PC-9 (cell line): ENCODE measurements around the gene VPS39. TPM values are rescaled to one million over a fixed set of nuclear protein-coding genes. Genes with fewer than 3 reads are reported as not detected.

ENCODE experiments used
- BruUV-seq: library from RNA; stranded (reverse); fragments of 400-500 nt; replicated peaks from 2 replicates; lab custom pipeline; 2021; lab: Mats Ljungman, UMichigan
- CTCF ChIA-PET: fragments of 300-600 bp; sonication (Branson Sonifier 250); formaldehyde crosslinking; loops from one replicate; lab custom pipeline; 2022; ENCODE audit warnings: antibody characterized with exemption; lab: Charles Lee
- POLR2A ChIA-PET: fragments of 300-600 bp; sonication (Branson Sonifier 250); formaldehyde crosslinking; loops from one replicate; lab custom pipeline; 2022; ENCODE audit warnings: antibody characterized with exemption; ENCODE audit not compliant: unreplicated experiment; lab: Charles Lee
- DNase-seq, 2 experiments: peaks; one replicate each; pipeline versions ENCODE4 v3.0.0 to v3.0.0-alpha.2; 2015 to 2022; ENCODE audit warnings: mixed read lengths in 1 of 2
- H2AFZ ChIP-seq: fragments of 200-600 bp; sonication (generic); 2 replicates; pipeline ENCODE4 v1.8.1; 2017; ENCODE audit warnings: antibody characterized with exemption
- H3F3A ChIP-seq: fragments of 200-600 bp; sonication (generic); 2 replicates; pipeline ENCODE4 v1.8.1; 2017; ENCODE audit warnings: antibody characterized with exemption, mild to moderate bottlenecking, low read depth; ENCODE audit not compliant: insufficient read depth
- H3K27ac ChIP-seq: fragments of 200-600 bp; sonication (generic); 2 replicates; pipeline ENCODE4 v1.6.1; 2016; ENCODE audit warnings: mixed run types
- H3K27me3 ChIP-seq: fragments of 200-600 bp; sonication (generic); 2 replicates; pipeline ENCODE4 v1.6.1; 2016; ENCODE audit warnings: low read depth, mixed run types; ENCODE audit not compliant: insufficient read depth
- H3K36me3 ChIP-seq: fragments of 200-600 bp; sonication (generic); 2 replicates; pipeline ENCODE4 v1.6.1; 2016; ENCODE audit warnings: low read depth, mixed run types
- H3K4me1 ChIP-seq: fragments of 200-600 bp; sonication (generic); replicated peaks from 2 replicates; pipeline ENCODE4 v1.6.1; 2016; ENCODE audit warnings: mixed run types; ENCODE audit not compliant: insufficient read depth
- H3K4me2 ChIP-seq: fragments of 200-600 bp; sonication (generic); 2 replicates; pipeline ENCODE4 v1.6.1; 2017; ENCODE audit warnings: mixed run types
- H3K4me3 ChIP-seq: fragments of 200-600 bp; sonication (generic); 2 replicates; pipeline ENCODE4 v1.6.1; 2016; ENCODE audit warnings: mixed run types
- H3K79me2 ChIP-seq: fragments of 200-600 bp; sonication (generic); 2 replicates; pipeline ENCODE4 v1.6.1; 2017; ENCODE audit warnings: low read depth, mixed run types
- H3K9me2 ChIP-seq: fragments of 200-600 bp; sonication (generic); 2 replicates; pipeline ENCODE4 v1.8.1; 2017; ENCODE audit warnings: mild to moderate bottlenecking; ENCODE audit not compliant: insufficient read depth
- H3K9me3 ChIP-seq: fragments of 200-600 bp; sonication (generic); 2 replicates; pipeline ENCODE4 v1.8.1; 2016; ENCODE audit warnings: low read depth; ENCODE audit not compliant: insufficient read depth
- H4K20me1 ChIP-seq: fragments of 200-600 bp; sonication (generic); 2 replicates; pipeline ENCODE4 v1.8.1; 2017; ENCODE audit not compliant: insufficient read depth
- EZH2 ChIP-seq: fragments of 200-600 bp; sonication (generic); IDR thresholded peaks from 2 replicates; pipeline ENCODE4 v1.8.0; 2017; ENCODE audit warnings: antibody characterized with exemption, low read depth
- intact Hi-C: fragments of 100-400 bp; cut with micrococcal nuclease; formaldehyde crosslinking; loops from one replicate; pipeline ENCODE4 v1.10.0; 2022; ENCODE audit not compliant: unreplicated experiment
- total RNA-seq: library from RNA; stranded (reverse); gene quantifications from 2 replicates; pipeline ENCODE4 v1.2.3, GENCODE V29; 2021
- TF ChIP-seq, protein P1 (sequence below): fragments of 200-600 bp; sonication (generic); conservative IDR thresholded peaks from 2 replicates; pipeline ENCODE4 v1.6.1; 2017; ENCODE audit warnings: mixed run types, antibody characterized with exemption, mild to moderate bottlenecking, moderate library complexity

The VPS39 gene
- total RNA-seq, 1 experiment from 2014 or later = 57.6 TPM

DNA sequence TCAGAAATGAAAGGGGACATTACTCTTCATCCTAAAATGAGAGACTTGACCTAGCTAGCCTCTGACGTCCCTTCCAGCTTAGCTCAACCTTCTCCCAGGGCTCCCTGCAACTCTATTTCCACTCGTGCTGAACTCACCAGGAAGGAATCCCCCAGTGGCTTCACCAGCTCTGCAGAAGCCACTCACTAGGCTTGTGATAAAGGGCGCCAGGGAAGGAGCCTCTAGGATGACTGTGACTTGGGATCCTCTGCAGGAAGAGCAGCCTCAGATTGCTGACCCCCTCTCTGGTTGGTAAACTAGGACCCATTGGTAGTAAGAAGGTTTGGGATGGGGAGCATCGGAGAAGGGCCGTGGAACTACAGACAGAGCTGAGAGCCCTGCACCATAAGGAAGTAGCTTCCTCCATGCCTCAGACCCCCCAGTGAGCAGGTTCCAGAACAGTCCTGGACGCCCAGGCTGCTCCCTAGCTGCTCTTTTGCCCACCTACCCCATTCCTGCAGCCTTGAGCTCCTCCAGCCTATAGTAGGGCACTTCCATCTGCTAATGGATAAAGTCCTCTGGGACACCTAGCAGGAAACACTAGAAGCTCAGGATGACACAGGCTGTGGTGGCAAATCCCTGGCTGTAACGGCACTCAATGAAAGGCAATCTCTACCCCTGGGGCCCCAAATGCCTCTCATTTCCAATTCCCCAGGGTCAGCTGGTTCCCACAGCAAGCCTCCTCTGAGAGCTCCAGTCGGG is 77.7 kb downstream of the VPS39 start:
- DNase-seq = no peak
- POLR2A ChIA-PET = no interaction called here
- intact Hi-C loops = loop anchor here (5.0 to 10.0 kb wide), 4 partner anchors 48 to 1226 kb away; partner anchors contain the start of gene MAPKBP1
- Histone ChIP-seq H3K4me2 (no peak overlapping the region), H3F3A (0 out of 2 replicates have a peak, but pooled peaks cover 4% of the 10 kb centered on the region), H3K79me2 (no peaks in the 10 kb centered on the region), H3K9me2 (no peaks in the 10 kb centered on the region), H2AFZ (no peak overlapping the region), H3K36me3 (no peaks in the 10 kb centered on the region), H3K4me1 (0 out of 2 replicates have a peak, but pooled peaks cover 7% of the 10 kb centered on the region), H3K9me3 (no peaks in the 10 kb centered on the region), H3K4me3 (no peak overlapping the region), H3K27ac (no peak overlapping the region), H3K27me3 (no peaks in the 10 kb centered on the region), H4K20me1 (no peaks in the 10 kb centered on the region)
- CTCF ChIA-PET = interaction anchor here (0.6 kb wide), 1 partner anchor 8 kb away, joined by 3 read pairs; no protein-coding TSS in a partner anchor
- no peak for TF ChIP-seq EZH2
- TF ChIP-seq, protein P1, sequence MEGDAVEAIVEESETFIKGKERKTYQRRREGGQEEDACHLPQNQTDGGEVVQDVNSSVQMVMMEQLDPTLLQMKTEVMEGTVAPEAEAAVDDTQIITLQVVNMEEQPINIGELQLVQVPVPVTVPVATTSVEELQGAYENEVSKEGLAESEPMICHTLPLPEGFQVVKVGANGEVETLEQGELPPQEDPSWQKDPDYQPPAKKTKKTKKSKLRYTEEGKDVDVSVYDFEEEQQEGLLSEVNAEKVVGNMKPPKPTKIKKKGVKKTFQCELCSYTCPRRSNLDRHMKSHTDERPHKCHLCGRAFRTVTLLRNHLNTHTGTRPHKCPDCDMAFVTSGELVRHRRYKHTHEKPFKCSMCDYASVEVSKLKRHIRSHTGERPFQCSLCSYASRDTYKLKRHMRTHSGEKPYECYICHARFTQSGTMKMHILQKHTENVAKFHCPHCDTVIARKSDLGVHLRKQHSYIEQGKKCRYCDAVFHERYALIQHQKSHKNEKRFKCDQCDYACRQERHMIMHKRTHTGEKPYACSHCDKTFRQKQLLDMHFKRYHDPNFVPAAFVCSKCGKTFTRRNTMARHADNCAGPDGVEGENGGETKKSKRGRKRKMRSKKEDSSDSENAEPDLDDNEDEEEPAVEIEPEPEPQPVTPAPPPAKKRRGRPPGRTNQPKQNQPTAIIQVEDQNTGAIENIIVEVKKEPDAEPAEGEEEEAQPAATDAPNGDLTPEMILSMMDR = no peak
- BruUV-seq = no TSS peak

- Histone ChIP-seq H3K27me3 (no peaks in the 10 kb centered on the region), H3K36me3 (no peaks in the 10 kb centered on the region), H2AFZ (no peak overlapping the region), H4K20me1 (no peaks in the 10 kb centered on the region), H3K9me3 (no peaks in the 10 kb centered on the region), H3K4me2 (no peak overlapping the region), H3K4me1 (0 out of 2 replicates have a peak, but pooled peaks cover 7% of the 10 kb centered on the region), H3K27ac (no peak overlapping the region), H3K4me3 (no peak overlapping the region), H3K9me2 (no peaks in the 10 kb centered on the region), H3K79me2 (no peaks in the 10 kb centered on the region), H3F3A (no peaks in the 10 kb centered on the region)
- intact Hi-C loops = no loop called here
- no peak for DNase-seq
- POLR2A ChIA-PET = no interaction called here
- TF ChIP-seq, protein P1 = no peak
- no peak for TF ChIP-seq EZH2
- BruUV-seq = no TSS peak
- CTCF ChIA-PET = no interaction called here
These were observed 78.7 kb downstream of the VPS39 start for GRCh38 chr15:42129364-42129763.

- Histone ChIP-seq H2AFZ (no peak overlapping the region), H3K4me3 (no peak overlapping the region), H3K27ac (no peak overlapping the region), H3F3A (no peaks in the 10 kb centered on the region), H3K79me2 (no peaks in the 10 kb centered on the region), H3K9me3 (no peaks in the 10 kb centered on the region), H4K20me1 (no peaks in the 10 kb centered on the region), H3K4me2 (no peak overlapping the region), H3K4me1 (0 out of 2 replicates have a peak, but pooled peaks cover 7% of the 10 kb centered on the region), H3K27me3 (no peaks in the 10 kb centered on the region), H3K9me2 (no peaks in the 10 kb centered on the region), H3K36me3 (no peaks in the 10 kb centered on the region)
- CTCF ChIA-PET = interaction anchor here (0.5 to 0.6 kb wide), 2 partner anchors 21 to 669 kb away, joined by 4 to 6 read pairs; no protein-coding TSS in a partner anchor
- no TSS peak for BruUV-seq
- DNase-seq = no peak
- intact Hi-C loops = no loop called here
- no peak for TF ChIP-seq EZH2
- TF ChIP-seq, protein P1 = no peak
- POLR2A ChIA-PET = no interaction called here
These were observed 79.6 kb downstream of the VPS39 start for GRCh38 chr15:42128476-42128875.
